ENCODE results near the gene NEK6.

DNA sequence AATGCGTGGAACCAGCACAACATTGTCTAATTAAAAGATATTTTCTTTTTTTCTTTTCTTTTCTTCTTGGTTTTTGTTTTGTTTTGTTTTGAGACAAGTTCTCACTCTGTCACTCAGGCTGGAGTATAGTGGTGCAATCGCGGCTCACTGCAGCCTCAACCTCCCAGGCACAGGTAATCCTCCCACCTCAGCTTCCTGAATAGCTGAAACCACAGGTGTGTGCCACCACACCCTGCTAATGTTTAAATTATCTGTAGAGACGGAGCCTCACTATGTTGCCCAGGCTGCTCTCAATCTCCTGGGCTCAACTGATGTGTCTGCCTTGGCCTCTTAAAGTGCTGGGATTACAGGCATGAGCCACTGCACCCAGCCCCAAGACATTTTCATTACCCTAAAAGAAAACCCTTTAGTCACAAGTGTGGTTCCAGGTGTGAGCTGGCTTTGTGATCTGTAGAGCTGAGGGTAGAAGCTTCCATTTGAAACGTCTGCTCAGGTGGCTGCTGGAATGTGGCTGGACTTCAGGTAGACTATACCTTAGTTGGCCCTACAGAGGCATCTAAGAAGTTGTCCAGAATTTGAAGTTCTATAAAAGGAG lies 19.1 kb upstream of the NEK6 start:
- TF ChIP-seq, protein P1, sequence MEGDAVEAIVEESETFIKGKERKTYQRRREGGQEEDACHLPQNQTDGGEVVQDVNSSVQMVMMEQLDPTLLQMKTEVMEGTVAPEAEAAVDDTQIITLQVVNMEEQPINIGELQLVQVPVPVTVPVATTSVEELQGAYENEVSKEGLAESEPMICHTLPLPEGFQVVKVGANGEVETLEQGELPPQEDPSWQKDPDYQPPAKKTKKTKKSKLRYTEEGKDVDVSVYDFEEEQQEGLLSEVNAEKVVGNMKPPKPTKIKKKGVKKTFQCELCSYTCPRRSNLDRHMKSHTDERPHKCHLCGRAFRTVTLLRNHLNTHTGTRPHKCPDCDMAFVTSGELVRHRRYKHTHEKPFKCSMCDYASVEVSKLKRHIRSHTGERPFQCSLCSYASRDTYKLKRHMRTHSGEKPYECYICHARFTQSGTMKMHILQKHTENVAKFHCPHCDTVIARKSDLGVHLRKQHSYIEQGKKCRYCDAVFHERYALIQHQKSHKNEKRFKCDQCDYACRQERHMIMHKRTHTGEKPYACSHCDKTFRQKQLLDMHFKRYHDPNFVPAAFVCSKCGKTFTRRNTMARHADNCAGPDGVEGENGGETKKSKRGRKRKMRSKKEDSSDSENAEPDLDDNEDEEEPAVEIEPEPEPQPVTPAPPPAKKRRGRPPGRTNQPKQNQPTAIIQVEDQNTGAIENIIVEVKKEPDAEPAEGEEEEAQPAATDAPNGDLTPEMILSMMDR (IDR thresholded peaks at IDR 0.05; ENCODE audit: control extremely low read depth in 1 of 3, insufficient read depth in 1 of 3, low read depth in 1 of 3, low read length in 3 of 3): no peak
- TF ChIP-seq CEBPB (IDR thresholded peaks at IDR 0.05; ENCODE audit: low read depth, low read length): no peak
- no peak for TF ChIP-seq EZH2 (IDR thresholded peaks at IDR 0.05; ENCODE audit: low read depth, low read length, severe bottlenecking)
- TF ChIP-seq SAP30 (IDR thresholded peaks at IDR 0.05; ENCODE audit: insufficient read depth, insufficient replicate concordance, low read length): no peak
- TF ChIP-seq YY1 (IDR thresholded peaks at IDR 0.05; ENCODE audit: low read depth, low read length): no peak
- TF ChIP-seq TEAD4 (IDR thresholded peaks at IDR 0.05; ENCODE audit: low read depth, low read length): no peak
- TF ChIP-seq SIN3A (conservative IDR thresholded peaks at IDR 0.05 in 1 of 2, IDR thresholded peaks at IDR 0.05 in 1 of 2; ENCODE audit: low read depth in 1 of 2, low read length in 2 of 2): no peak
- no peak for TF ChIP-seq POLR2A (IDR thresholded peaks at IDR 0.05; ENCODE audit: control extremely low read depth in 1 of 2, low read depth in 2 of 2, low read length in 2 of 2)
- TF ChIP-seq, protein P2, sequence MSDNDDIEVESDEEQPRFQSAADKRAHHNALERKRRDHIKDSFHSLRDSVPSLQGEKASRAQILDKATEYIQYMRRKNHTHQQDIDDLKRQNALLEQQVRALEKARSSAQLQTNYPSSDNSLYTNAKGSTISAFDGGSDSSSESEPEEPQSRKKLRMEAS (IDR thresholded peaks at IDR 0.05): no peak
- TF ChIP-seq POLR2AphosphoS5 (IDR thresholded peaks at IDR 0.05; ENCODE audit: low read depth, low read length): no peak

All from H1 (cell line).